H9 (cell line): ENCODE results near the gene CCDC60. TPM values are rescaled to one million over a fixed set of nuclear protein-coding genes. Genes with fewer than 3 reads are reported as not detected.

Experiments
- DNase-seq: peaks from one replicate; pipeline ENCODE4 v3.0.0-alpha.2; 2017
- H2AFZ ChIP-seq: one replicate; pipeline ENCODE4 v1.6.1; 2013; ENCODE audit warnings: mild to moderate bottlenecking, low read length, control low read depth, moderate library complexity
- H2AK5ac ChIP-seq: 2 replicates; pipeline ENCODE4 v1.6.1; 2013; ENCODE audit warnings: low read length, control low read depth, mixed read lengths; ENCODE audit not compliant: insufficient read length
- H2BK120ac ChIP-seq: one replicate; pipeline ENCODE4 v1.6.1; 2013; ENCODE audit warnings: low read depth, mild to moderate bottlenecking, low read length, control low read depth, inconsistent platforms; ENCODE audit not compliant: poor library complexity, severe bottlenecking
- H2BK12ac ChIP-seq: 2 replicates; pipeline ENCODE4 v1.6.1; 2013; ENCODE audit warnings: low read length, control low read depth, mixed read lengths, low read depth; ENCODE audit not compliant: insufficient read length
- H2BK15ac ChIP-seq: 2 replicates; pipeline ENCODE4 v1.6.1; 2013; ENCODE audit warnings: low read depth, low read length, control low read depth
- H2BK20ac ChIP-seq: one replicate; pipeline ENCODE4 v1.6.1; 2013; ENCODE audit warnings: low read depth, mild to moderate bottlenecking, low read length, control low read depth, inconsistent platforms; ENCODE audit not compliant: poor library complexity, severe bottlenecking
- H2BK5ac ChIP-seq: 2 replicates; pipeline ENCODE4 v1.6.1; 2013; ENCODE audit warnings: low read length, control low read depth, mixed read lengths; ENCODE audit not compliant: insufficient read length
- H3K14ac ChIP-seq: 2 replicates; pipeline ENCODE4 v1.6.1; 2013; ENCODE audit warnings: low read length, control low read depth; ENCODE audit not compliant: insufficient read depth
- H3K18ac ChIP-seq: 2 replicates; pipeline ENCODE4 v1.6.1; 2013; ENCODE audit warnings: low read depth, mild to moderate bottlenecking, mixed read lengths, low read length, control low read depth; ENCODE audit not compliant: insufficient read length
- H3K23ac ChIP-seq: 2 replicates; pipeline ENCODE4 v1.6.1; 2013; ENCODE audit warnings: low read length, control low read depth, mixed read lengths, low read depth; ENCODE audit not compliant: insufficient read length
- H3K23me2 ChIP-seq: 2 replicates; pipeline ENCODE4 v1.6.1; 2013; ENCODE audit warnings: low read depth, mild to moderate bottlenecking, mixed read lengths, low read length, control low read depth; ENCODE audit not compliant: insufficient read length, poor library complexity, severe bottlenecking
- H3K27ac ChIP-seq: 2 replicates; pipeline ENCODE4 v1.5.1; 2013; ENCODE audit warnings: low read length, control low read depth, mixed read lengths, low read depth; ENCODE audit not compliant: insufficient read length
- H3K27me3 ChIP-seq: 2 replicates; pipeline ENCODE4 v1.6.1; 2013; ENCODE audit warnings: low read length, control low read depth, inconsistent platforms; ENCODE audit not compliant: insufficient read depth
- H3K4ac ChIP-seq: 2 replicates; pipeline ENCODE4 v1.6.1; 2013; ENCODE audit warnings: low read depth, mild to moderate bottlenecking, control low read depth, inconsistent platforms, low read length, moderate library complexity
- H3K4me1 ChIP-seq: 2 replicates; pipeline ENCODE4 v1.6.1; 2013; ENCODE audit warnings: low read length, control low read depth, inconsistent platforms; ENCODE audit not compliant: insufficient read depth
- H3K4me2 ChIP-seq: 2 replicates; pipeline ENCODE4 v1.6.1; 2013; ENCODE audit warnings: low read length, control low read depth, mixed read lengths; ENCODE audit not compliant: insufficient read length, insufficient read depth
- H3K56ac ChIP-seq: 2 replicates; pipeline ENCODE4 v1.6.1; 2013; ENCODE audit warnings: low read depth, mild to moderate bottlenecking, mixed read lengths, low read length, control low read depth; ENCODE audit not compliant: insufficient read length
- H3K79me1 ChIP-seq: 2 replicates; pipeline ENCODE4 v1.6.1; 2013; ENCODE audit warnings: low read depth, mild to moderate bottlenecking, moderate library complexity, low read length, control low read depth, inconsistent platforms; ENCODE audit not compliant: insufficient read depth, poor library complexity, severe bottlenecking
- H3K79me2 ChIP-seq: 2 replicates; pipeline ENCODE4 v1.6.1; 2013; ENCODE audit warnings: low read length, control low read depth, inconsistent platforms; ENCODE audit not compliant: insufficient read depth
- H3K9ac ChIP-seq: 2 replicates; pipeline ENCODE4 v1.6.1; 2013; ENCODE audit warnings: low read length, control low read depth, mixed read lengths; ENCODE audit not compliant: insufficient read length; ENCODE audit errors: extremely low read depth
- H3K9me3 ChIP-seq: one replicate; pipeline ENCODE4 v1.6.1; 2013; ENCODE audit warnings: low read depth, low read length, inconsistent platforms; ENCODE audit not compliant: control insufficient read depth
- H3T11ph ChIP-seq: one replicate; pipeline ENCODE4 v1.6.1; 2013; ENCODE audit warnings: mild to moderate bottlenecking, low read length, control low read depth, inconsistent platforms
- H4K20me1 ChIP-seq: one replicate; pipeline ENCODE4 v1.6.1; 2013; ENCODE audit not compliant: control insufficient read depth, insufficient read length, insufficient read depth
- H4K5ac ChIP-seq: 2 replicates; pipeline ENCODE4 v1.6.1; 2013; ENCODE audit warnings: low read depth, mild to moderate bottlenecking, mixed read lengths, low read length, control low read depth; ENCODE audit not compliant: insufficient read length
- H4K8ac ChIP-seq: replicated peaks from 2 replicates; pipeline ENCODE4 v1.6.1; 2013; ENCODE audit warnings: low read length, control low read depth, mixed read lengths, low read depth; ENCODE audit not compliant: insufficient read length
- H4K91ac ChIP-seq: 2 replicates; pipeline ENCODE4 v1.6.1; 2013; ENCODE audit warnings: low read depth, mild to moderate bottlenecking, moderate library complexity, mixed read lengths, low read length, control low read depth; ENCODE audit not compliant: insufficient read length
- H3K27ac Mint-ChIP-seq, 3 experiments: 2 replicates in 2 of 3; 3 replicates in 1 of 3; pipeline ENCODE4 v1.8.0; 2020 to 2021; ENCODE audit warnings: mixed read lengths in 3 of 3, mild to moderate bottlenecking in 1 of 3, moderate library complexity in 1 of 3
- H3K27me3 Mint-ChIP-seq: 2 replicates; pipeline ENCODE4 v1.8.0; 2021; ENCODE audit warnings: low read depth, mild to moderate bottlenecking, moderate library complexity, mixed read lengths
- H3K36me3 Mint-ChIP-seq, 3 experiments: 2 replicates in 2 of 3; 3 replicates in 1 of 3; pipeline ENCODE4 v1.8.0; 2020 to 2021; ENCODE audit warnings: low read depth in 3 of 3, mixed read lengths in 3 of 3; ENCODE audit not compliant: insufficient read depth in 1 of 3
- H3K4me1 Mint-ChIP-seq, 2 experiments: 2 replicates each; pipeline ENCODE4 v1.8.0; 2020; ENCODE audit warnings: mixed read lengths in 2 of 2
- H3K4me3 Mint-ChIP-seq, 2 experiments: 2 replicates in 1 of 2; 3 replicates in 1 of 2; pipeline ENCODE4 v1.8.0; 2020 to 2021; ENCODE audit warnings: mild to moderate bottlenecking in 2 of 2, mixed read lengths in 2 of 2, moderate library complexity in 1 of 2
- H3K9me3 Mint-ChIP-seq, 2 experiments: 2 replicates in 1 of 2; 3 replicates in 1 of 2; pipeline ENCODE4 v1.8.0; 2020; ENCODE audit warnings: mild to moderate bottlenecking in 2 of 2, mixed read lengths in 2 of 2, moderate library complexity in 1 of 2
- WGBS: extraction: QIAGEN DNeasy Blood & Tissue Kit; methylation state at CpG from one replicate; pipeline ENCODE4 v1.1.7; 2013; ENCODE audit warnings: missing lambda C conversion rate, low lambda C conversion rate, mixed read lengths; ENCODE audit not compliant: insufficient read length; ENCODE audit errors: extremely low coverage; 5-methylcytosine and 5-hydroxymethylcytosine counted together
- total RNA-seq: library from RNA; stranded (reverse); gene quantifications from 2 replicates; pipeline ENCODE4 v1.2.1, GENCODE V29; 2021
- TF ChIP-seq, protein P1 (sequence below): fragments of 200-600 bp; sonication (generic); conservative IDR thresholded peaks from 3 replicates; pipeline ENCODE4 v1.8.0; 2021; ENCODE audit warnings: antibody characterized with exemption, mild to moderate bottlenecking

CCDC60 gene
- total RNA-seq, 1 experiment from 2014 or later: 0.44 TPM

DNA sequence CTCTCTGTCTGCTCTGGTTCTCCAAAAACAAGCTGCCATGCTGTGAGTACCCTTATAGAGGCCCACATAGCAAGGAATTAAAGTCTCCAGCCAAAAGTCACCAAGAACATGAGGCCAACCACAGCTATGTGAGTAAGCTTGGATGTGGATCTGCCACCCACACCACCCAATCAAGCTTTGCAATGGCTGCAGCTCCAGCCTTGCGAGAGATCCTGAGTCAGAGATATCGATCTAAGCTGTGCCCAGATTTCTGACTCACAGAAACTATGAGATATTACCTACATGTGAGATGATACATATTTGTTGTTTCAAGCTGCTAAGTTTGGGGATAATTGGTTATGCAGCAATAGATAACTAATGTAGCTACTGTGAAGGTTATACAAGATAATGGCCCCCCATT, 243.6 kb downstream of the CCDC60 start:
- H3K4me3 Mint-ChIP-seq: no peak overlapping the region
- H3K9me3 Mint-ChIP-seq: no peaks in the 10 kb centered on the region
- no peaks in the 10 kb centered on the region for H4K20me1 ChIP-seq
- H2AK5ac ChIP-seq: no peak overlapping the region
- no peaks in the 10 kb centered on the region for H3K4me1 ChIP-seq
- no peak overlapping the region for H3K14ac ChIP-seq
- no peak overlapping the region for H3K18ac ChIP-seq
- no peak overlapping the region for H2AFZ ChIP-seq
- no peaks in the 10 kb centered on the region for H3K36me3 Mint-ChIP-seq
- H2BK15ac ChIP-seq: no peak overlapping the region
- no peaks in the 10 kb centered on the region; the same call in 1 of the 2 replicates for H3K27me3 ChIP-seq
- no peak overlapping the region for H3K56ac ChIP-seq
- H4K5ac ChIP-seq: no peak overlapping the region
- H3K9me3 ChIP-seq: no peaks in the 10 kb centered on the region
- H4K91ac ChIP-seq: no peak overlapping the region
- H3T11ph ChIP-seq: no peak overlapping the region
- no peaks in the 10 kb centered on the region for H3K79me1 ChIP-seq
- no peak overlapping the region for H2BK20ac ChIP-seq
- peaks cover 23% of the 10 kb centered on the region for H3K27me3 Mint-ChIP-seq
- TF ChIP-seq, protein P1, sequence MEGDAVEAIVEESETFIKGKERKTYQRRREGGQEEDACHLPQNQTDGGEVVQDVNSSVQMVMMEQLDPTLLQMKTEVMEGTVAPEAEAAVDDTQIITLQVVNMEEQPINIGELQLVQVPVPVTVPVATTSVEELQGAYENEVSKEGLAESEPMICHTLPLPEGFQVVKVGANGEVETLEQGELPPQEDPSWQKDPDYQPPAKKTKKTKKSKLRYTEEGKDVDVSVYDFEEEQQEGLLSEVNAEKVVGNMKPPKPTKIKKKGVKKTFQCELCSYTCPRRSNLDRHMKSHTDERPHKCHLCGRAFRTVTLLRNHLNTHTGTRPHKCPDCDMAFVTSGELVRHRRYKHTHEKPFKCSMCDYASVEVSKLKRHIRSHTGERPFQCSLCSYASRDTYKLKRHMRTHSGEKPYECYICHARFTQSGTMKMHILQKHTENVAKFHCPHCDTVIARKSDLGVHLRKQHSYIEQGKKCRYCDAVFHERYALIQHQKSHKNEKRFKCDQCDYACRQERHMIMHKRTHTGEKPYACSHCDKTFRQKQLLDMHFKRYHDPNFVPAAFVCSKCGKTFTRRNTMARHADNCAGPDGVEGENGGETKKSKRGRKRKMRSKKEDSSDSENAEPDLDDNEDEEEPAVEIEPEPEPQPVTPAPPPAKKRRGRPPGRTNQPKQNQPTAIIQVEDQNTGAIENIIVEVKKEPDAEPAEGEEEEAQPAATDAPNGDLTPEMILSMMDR: no peak
- H4K8ac ChIP-seq: no peak overlapping the region
- H3K4me2 ChIP-seq: no peak overlapping the region
- no peaks in the 10 kb centered on the region for H3K4me1 Mint-ChIP-seq
- WGBS: no CpG with 5 or more reads among the region's 2 CpGs
- H3K27ac ChIP-seq: no peak overlapping the region
- DNase-seq: no peak
- no peak overlapping the region for H2BK5ac ChIP-seq
- H2BK12ac ChIP-seq: no peak overlapping the region
- no peak overlapping the region; a peak in 1 of 7 replicates for H3K27ac Mint-ChIP-seq
- no peak overlapping the region for H3K9ac ChIP-seq
- no peaks in the 10 kb centered on the region for H3K23me2 ChIP-seq
- H2BK120ac ChIP-seq: no peak overlapping the region
- no peak overlapping the region for H3K23ac ChIP-seq
- H3K4ac ChIP-seq: no peak overlapping the region
- no peaks in the 10 kb centered on the region for H3K79me2 ChIP-seq
